GM19467 (cell line): Measurements from ENCODE around the gene RAB36.

ENCODE experiments used
- ATAC-seq: cut with Tn5 transposase; IDR thresholded peaks from one replicate; pipeline ENCODE4 v1.9.1; 2021; ENCODE audit warnings: mild to moderate bottlenecking, moderate library complexity; ENCODE audit not compliant: unreplicated experiment

Gene RAB36, protein sequence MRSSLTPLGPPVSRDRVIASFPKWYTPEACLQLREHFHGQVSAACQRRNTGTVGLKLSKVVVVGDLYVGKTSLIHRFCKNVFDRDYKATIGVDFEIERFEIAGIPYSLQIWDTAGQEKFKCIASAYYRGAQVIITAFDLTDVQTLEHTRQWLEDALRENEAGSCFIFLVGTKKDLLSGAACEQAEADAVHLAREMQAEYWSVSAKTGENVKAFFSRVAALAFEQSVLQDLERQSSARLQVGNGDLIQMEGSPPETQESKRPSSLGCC

DNA sequence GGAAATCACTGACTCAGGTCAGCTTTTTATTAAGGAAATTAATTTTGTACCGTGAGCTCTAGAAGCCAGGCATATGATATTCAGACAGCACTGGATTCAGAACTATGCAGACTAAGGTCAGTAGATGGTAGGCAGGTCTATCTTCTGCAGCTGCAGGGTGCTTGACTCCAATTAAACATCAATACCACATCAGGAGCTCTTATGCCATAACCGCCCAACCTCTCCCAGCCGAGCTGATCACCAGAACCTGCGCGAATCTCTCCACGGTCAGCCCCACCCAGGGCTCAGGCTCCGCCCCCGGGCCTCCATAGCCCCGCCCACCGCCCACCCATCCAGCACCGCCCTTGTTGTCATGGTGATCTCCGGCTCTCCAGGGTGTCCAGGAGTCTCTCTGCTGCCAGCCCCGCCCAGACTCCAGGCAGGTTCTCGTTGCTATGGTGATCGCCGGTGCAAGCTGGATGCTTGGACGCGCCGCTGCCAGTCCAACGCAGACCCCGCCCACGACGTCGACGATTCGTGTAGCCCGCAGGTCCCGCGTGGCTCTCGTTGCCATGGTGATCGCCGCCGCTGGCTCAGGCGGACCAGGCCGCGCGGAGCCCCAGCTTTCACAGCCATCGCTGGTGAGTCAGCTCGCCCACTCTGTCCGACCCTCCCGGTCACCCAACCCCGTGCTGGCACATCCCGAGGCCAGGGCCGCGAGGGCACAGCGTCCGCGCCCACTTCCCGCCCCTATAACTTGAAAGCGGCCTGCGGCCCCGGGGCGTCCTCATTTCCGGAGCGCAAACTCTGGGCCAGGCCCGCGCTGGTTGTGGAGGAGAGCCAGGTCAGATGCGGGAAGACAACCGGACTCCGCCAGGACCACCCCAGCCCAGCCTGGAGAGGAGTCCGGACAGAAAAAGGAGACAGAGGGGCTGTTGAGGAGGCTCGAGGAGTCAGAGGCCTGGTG is at the start of gene RAB36:
Gene RAB36 (plus strand): TSS at position 546 of the 946 bp plus-strand sequence. CDS start 1,140 bp downstream, outside the sequence.
- ATAC-seq: no peak

DNA sequence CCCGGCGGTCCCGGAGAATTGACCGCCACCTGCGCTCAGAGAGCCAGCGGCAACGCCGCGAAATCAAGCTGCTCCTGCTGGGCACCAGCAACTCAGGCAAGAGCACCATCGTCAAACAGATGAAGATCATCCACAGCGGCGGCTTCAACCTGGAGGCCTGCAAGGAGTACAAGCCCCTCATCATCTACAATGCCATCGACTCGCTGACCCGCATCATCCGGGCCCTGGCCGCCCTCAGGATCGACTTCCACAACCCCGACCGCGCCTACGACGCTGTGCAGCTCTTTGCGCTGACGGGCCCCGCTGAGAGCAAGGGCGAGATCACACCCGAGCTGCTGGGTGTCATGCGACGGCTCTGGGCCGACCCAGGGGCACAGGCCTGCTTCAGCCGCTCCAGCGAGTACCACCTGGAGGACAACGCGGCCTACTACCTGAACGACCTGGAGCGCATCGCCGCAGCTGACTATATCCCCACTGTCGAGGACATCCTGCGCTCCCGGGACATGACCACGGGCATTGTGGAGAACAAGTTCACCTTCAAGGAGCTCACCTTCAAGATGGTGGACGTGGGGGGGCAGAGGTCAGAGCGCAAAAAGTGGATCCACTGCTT is 49.4 kb upstream of the RAB36 start:
- no peak for ATAC-seq

DNA sequence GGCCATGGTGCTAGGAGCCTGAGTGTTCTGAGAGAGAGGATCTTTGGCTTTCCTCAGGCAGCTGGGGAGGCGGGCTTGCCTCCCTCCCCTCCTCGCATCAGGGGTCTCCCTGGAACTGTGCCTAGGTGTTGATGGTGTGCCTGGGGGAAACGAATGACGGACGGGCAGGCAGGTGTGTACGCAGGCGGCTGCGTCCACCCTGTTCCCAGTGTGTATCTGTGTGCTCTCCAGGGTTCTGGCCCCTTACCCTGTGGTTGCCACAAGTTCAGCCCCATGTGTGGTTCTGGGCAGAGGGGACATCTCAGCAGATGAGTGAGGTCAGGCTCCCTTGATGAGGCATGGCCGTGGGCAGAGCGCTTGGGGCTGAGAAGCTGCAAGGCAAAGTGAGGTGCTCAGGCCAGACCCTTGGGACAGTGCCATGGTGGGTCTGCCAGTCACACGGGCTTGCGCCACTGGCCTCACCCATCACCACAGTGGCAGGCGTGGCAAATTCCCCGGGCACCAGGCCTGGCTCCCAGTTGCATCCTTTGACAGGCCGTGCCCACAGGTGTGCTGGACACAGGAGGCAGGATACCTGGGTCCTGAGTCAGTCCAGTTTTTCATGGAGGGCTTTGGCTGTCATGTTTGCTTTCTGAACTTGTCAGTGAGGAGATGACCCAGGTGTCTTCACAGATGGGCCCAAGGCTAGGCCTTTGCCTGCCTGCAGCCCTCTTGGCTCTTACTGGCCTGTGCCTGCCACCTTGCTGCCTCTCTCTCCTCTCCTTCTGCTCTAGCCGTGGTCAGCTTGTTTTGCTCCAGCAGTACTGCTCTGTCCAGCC is 47.7 kb upstream of the RAB36 start:
- no peak for ATAC-seq

DNA sequence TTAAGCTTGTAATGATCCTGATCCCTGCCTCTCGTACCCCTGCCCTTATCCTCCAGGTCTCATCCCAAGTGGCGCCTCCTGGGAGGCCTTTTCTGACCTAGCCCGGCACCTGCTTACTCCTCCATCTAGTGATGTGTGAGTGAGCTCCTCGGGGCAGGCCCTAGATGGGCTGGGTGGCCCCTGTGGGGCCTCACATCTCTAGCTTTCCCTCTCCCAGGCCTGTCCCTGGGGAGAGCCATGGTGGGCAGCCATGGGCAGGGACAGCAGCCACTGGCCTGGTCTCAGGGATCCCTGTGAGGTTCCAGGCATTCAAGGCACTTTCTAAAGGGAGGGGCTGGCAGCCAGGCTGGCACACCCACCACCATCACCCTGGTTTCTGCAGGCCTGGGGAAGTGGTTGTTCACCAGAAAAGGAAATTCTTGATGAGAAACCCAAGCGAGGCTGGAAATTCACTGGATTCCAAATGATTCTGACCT is 47.0 kb upstream of the RAB36 start:
- ATAC-seq: no peak

GRCh38 chr22:23098718-23099530 is 46.4 kb upstream of the RAB36 start:
- no peak for ATAC-seq

GRCh38 chr22:23099531-23099804 is 45.8 kb upstream of the RAB36 start:
- no peak for ATAC-seq

DNA sequence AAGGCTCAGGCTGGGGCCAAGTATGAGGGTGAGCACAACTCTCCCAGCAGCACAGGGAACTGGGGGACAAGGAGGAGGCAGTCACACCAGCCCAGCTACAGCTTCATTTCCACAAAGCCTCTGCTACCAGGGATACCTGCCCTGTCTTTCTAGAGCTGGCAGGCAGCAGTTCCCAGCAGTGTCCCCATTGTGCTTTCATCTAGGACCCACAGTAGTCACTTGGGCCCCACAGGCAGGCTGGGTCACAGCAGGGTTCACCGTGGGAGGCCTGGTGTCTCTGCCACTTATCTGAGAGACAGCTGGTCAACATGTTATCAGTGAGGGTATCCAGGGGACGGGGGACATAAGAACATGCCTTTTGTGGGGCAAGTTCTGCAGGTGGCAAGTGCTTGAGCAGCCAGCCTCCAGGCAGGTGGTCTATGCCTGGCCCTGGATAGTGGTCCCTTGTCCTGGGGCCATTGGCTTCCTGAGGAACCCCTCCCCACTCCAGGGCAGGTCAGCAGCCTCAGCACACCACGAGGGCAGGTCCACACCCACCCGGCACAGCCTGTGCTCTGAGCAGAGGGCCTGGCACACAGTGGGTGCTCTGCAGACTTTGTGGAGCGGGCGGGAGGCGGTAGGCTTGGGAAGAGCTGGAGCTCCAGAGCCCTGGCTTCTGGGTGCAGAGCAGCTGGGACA is 45.0 kb upstream of the RAB36 start:
- no peak for ATAC-seq

DNA sequence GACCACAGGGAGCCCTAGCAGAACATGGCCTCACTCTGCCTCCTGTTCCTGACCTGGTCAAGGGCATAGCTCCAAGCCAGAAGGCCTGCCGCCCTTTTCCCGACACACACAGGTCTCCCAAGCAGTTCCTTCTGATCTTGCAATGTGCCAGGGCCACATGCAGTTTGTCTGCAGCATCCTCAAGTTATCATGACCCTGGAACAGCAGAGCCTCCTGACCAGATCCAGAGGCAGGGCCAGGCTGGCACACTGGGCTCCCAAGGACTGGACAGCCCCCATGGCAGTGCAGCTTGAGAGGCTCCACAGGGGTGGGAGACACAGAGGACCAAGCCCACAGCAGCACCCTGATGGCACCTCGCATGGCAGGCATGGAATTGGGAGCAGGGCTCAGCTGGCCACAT is 43.8 kb upstream of the RAB36 start:
- ATAC-seq: no peak

DNA sequence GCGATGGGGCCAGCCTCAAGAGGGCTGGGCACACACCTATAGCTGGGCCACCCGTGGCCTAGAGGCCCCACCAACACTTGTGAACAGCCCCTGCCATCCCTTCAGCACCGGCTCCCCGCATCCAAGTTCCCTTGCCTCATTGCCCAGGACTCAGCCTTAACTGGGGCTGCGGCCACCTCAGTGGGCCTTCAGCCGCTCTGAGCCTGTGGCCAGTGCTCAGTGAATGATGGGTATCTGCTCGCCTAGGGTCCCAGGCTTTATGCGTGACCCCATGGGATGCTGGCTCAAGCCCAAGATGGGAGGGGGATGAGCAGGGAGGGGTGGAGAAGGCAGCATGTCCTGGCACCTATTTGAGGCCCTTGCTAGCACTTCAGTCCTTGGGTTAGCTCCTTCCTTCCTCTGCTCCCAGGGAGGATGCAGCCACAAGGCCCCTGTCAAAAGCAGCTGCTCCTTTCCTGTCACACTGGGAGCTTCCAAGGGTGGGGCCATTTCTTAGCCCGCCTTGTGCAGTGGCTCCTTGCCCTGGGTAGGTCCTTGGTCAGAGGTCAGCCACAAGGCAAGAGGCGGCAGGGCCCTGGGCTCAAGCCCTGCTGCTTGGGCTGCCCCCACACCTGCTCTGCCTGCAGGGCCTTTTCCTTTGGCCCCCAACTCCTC is 43.1 kb upstream of the RAB36 start:
- ATAC-seq: no peak

DNA sequence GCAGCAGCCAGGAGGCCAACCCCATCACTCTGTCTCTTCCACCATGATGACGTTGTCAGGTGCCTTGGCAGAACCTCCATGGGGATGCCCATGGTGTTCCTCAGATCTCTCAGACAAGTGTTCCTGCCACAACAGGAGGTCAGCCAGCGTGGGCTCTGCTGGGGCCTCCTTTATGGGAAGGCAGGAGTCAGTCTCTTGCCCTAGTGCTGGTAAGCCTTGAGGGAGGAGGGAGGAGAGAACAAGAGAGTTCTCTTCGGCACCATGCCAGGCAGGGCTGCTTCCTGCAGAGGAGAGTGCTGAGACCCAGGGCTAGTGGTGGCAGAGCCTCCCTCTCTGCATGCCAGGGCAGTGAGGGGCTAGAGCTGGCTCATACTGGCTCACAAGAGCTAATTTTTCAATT is 42.5 kb upstream of the RAB36 start:
- ATAC-seq: no peak

GRCh38 chr22:23103199-23103954 is 41.9 kb upstream of the RAB36 start:
- ATAC-seq: no peak

GRCh38 chr22:23104187-23104971 is 40.9 kb upstream of the RAB36 start:
- ATAC-seq: no peak

DNA sequence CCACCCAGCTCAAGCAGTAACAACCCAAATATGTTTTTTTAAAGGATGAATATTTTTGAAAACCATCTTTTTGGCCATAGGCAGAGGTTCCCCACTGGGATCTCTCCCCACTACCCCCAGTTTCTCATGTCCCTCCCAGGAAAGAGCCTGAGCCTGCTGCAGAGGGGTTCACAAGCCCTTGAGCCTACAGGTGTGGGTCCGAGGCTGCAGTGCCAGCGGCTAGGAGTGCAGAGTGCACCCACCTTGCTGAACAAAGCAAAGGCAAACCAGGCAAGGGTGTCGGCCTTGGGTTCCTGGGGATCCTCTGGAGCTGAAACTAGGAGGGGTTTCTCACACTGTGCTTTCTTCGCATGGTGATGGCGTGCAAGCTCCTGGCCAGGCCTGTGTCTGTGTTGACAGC is 40.0 kb upstream of the RAB36 start:
- no peak for ATAC-seq

GRCh38 chr22:23105919-23106318 is 39.4 kb upstream of the RAB36 start:
- no peak for ATAC-seq

- ATAC-seq: no peak
Measured at GRCh38 chr22:23106344-23106743, 38.9 kb upstream of the RAB36 start.

DNA sequence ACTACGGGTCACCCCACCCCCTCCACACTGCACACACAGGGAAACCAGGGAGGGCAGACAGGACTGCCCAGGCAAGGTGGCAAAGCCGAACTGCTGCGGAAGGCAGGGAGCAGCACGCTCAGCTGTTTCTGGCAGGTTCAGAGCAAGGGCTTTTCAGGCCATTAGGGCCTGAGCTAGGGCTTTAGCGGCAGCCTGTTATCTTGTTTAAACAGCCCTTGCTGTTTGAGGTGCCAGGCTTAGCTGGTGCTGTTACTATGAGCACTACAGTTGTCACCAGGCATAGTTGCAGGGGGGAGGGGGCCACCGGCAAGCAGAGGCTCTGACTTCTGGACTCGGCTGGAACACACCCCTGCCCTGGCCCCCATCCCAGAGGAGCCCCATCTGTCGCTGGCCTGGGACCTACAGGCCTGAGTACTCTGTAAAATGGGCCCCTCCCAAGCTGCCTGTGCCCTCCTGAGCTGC is 38.3 kb upstream of the RAB36 start:
- ATAC-seq: no peak

DNA sequence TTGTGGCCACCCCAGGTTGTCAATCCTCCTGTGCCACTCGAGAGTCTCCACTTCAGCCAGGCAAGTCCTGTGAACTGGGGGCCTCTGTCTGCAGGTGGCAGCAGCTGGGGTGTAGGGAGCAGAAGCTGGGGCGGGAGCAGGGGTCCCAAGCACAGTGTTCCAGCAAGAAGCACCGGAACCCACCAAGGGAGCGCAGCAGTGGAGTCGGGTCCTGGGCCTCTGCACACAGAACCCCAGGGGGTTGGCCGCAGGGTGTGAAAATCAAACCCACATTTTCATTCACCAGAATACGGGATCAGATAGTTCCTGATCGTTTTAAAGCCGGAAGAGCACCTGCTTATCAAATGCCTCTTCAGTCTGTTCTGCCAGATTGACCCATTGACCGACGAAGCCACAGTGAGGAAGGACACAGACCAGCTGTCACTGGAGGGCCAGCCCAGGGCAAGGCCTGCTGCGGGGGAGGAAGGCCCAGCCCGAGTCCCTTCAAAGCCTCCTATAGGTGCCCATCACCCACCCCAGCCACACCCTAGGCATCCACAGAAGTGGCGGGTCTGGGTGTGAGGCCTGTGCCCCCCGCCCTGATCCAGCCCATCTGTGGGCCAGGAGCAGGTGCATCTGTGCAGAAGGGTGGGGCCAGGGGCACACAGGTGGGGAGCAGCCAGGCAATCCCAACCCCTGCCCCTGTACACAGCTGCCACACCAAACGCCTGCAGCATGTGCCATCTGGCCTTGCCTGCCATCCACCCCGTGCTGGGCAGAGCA is 37.6 kb upstream of the RAB36 start:
- no peak for ATAC-seq
